ENCODE measurements around the gene TACR1.
"Not testable (repeated sequence)": the region's sequence is repeated elsewhere in the genome, so short reads cannot be mapped to it uniquely, and the experiment has no call there.

The TACR1 gene

DNA sequence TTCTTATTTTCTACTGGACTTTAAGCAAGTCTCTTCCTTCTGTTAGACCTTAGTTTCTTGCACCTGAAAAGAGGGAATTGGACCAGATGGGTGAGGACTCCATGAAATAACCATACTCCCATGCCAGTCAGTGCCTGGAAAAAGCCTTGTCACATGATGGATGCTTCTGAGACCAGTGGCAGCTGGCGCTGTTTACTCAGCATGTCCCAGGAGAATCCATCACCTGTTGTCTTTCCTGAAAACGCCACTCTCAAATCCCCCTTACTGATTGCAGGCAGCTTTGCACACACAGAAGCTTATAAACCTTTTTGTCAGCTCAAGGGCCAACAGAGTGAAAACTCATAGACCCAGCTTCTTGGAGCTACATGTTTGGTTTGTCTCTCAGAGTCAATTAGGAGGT is 123.2 kb downstream of the TACR1 start:
- no peak for DNase-seq

DNA sequence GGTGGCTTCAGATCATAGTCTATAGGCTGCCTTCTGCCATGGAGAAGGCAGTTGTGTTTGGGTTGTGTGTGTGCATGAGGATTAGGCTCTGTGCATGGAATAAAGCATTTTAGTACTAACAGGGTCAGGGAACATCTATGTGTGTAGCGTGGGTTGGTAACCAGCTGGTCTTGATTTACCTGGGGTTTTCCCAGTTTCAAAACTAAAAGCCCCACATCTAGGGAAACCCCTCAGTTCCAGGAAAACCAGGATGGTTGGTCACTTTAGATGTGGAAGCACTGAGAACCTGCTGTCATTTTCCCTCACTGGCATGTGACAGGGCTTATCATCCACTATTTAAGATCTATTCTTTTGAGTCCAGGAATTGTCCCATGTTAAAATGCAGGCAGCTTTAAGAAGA is 124.6 kb downstream of the TACR1 start:
- no peak for DNase-seq

DNA sequence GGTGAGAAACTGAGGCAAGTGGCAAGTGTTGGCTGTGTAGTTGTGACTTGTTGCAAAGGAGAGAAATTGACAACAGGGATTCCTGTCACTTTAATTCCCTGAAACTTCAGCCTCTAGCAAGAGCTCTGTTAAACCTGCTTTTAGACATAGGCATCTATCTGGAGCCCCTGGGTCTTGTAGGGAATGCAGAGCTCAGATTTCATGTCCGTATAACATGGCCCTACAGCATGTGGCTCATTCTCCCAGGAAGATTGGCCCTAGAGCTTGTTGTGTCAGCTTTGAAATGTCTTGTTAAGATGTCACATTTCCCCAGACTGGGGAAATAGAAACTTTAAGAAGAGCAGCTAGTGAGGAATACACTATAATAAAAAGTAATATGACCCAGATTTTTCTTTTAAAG is 125.1 kb downstream of the TACR1 start:
- DNase-seq, result no peak

DNA sequence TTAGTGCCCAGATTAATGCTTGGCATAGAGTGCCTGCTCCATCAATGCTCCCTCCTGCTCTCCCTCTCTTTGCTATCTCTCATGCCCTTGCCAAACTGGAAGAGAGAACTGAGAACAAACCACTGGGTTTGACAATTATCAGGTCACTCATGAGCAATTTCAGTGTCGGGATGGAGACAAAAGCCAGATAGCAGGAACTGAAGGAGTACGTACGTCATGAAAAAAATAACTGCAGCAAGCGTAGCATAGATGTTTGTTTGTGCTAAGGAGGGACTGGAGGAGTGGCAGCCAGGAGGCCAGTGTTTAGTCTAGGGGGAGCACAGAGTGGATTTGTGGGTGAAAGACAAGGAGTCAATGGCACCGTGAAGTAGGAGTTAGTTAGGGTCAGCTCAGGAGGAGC is 127.6 kb downstream of the TACR1 start:
- no peak for DNase-seq

DNA sequence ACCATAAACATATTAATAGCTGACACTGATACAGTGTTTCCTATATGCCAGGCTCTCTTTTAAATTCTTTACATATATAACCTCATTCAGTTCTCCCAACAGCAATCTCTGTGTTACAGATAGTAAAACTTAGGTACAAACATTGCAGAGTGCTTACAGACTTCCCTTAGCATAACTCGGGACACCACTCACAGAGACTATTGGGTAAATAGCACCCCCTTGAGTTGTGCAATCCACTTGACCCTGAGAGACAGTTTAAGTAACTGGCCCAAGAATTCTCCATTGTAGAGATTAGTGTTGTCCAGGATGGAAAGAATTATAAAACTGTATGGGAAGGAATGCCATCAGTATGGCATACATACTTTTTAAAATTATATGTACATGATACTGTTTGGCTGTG is 130.8 kb downstream of the TACR1 start:
- no peak for DNase-seq

DNA sequence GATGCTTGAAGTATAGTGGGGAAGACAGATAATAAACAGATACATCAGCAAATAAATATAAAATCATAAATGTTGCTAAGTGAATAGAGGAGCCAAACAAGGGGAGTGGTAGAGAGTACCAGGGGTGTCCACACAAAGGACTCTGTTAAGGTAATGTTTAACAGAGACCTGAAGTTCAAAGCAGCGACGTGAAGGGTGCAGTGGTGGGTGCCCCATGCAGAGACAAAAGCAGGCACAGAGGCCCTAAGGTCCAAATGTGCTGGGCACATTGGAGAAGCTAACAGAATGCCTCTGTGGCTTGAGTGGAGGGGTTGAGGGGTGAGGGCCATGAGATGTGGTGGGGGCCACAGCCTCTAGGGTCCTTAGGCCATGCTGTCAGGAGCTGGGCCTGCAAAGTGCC is 131.8 kb downstream of the TACR1 start:
- DNase-seq, result no peak

DNA sequence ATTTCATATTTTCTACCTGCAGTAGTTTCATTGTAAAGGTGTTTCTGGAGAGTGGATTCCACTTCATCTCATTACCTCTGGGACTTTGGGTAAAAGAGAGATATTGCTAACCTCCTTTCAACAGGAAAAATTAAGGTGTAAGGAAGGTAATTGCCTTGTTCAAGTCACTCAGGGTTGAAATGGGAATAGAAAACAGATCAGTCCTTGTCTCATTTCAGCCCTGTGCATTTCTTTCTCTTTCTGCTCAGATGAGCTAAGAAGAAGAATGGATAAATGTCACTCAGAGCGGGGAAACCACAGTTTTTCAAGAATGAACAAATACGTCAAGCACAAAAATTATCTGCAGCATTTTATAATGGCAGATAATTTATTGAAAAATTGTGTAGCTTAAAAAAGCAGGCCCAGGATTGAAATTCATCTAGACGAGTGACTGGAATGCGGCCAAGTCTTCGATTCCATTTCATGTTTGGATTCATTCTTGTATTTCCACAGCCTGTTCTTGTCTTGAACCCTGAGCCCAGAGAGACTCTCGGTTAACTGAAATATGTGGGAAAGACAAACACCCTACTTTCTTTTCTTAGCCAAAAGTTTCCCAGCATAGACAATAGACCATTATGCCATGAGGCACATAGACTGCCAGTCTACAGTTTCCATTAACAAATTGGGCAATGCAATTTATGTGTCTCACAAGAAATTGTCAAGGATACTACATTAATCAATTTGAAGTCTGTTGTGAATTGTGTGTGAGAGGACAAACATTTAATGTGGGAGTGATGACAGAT is 133.0 kb downstream of the TACR1 start:
- no peak for DNase-seq

DNA sequence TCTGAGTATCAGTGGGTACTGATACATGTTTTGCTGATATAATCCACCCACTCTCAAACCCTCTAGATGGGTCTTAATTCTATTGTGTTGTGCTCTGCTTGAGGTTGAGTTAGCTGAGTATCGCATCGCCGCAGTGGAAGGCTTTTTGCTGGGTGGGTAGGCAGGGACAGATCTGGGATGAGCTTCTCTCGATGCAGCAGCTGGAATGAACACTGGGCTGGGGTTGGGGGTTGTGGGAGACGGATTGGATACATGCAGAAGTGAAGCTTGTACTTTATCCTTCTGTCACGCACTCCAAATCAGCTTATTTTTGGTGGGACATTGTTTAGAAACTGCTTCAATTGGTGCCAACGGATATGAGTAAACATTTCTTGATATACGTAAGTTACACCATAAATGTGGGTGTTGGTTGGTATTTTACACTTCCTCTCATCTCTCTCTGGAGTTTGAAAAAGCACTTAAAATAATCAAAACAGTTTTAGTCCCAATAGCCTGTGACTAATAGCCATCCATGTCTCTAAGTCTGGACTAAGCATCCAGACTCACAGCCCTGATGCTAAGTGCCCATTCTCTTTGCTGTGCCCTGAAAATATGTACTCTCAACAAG is 133.8 kb downstream of the TACR1 start:
- DNase-seq, result no peak

DNA sequence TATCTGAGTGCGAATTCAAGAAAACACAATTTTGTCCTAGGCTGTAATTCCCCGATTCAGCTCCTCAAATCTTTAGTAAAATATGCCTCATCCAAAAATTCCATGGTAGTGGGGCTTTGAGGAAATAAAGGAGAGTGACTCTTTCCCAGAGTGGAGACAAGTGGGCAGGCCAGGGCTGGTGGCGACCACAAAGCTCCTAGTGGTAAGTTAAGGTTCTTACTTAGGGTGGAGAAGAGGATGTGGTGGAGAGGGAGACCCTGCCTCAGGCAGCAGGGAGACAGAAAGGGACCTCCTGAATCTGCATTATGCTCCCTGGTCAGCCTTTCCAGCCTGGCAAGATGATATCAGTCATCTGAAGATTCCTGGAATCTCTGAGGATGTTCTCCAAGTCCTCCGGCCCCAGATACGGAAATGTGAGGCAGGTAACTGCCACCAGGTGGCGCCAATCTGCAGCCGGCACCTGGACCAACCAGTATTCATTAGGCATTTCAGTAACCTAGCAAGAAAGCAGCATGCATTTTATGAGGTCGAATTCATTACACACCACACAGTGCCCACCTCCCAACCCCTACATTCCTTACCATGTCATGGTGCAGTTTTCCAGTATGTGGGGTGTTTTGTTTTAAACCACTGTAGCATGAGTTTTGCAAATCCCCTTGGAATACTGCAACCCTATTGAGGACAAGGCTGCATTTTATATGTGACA is 134.5 kb downstream of the TACR1 start:
- DNase-seq, result peak; percentile 44

DNA sequence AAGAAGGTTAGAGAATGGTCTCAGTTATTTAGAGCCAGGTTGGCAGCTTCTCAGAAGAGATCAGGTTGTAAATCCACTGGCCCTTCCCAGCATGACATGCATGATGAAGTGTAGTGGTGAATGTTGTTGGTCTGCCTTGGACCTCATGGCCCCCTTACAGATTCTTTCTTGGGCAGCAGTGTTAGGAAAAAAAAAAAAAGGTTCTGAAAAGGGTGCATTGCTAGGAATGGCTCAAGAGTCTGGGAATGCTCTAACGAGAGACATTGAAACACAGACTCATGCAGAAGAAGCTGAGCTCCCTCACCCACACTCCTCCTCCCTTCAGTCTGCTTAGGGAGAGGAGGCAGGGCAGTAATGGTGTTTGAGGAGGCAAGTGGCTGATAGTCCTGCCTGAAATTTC is 135.4 kb downstream of the TACR1 start:
- no peak for DNase-seq

DNA sequence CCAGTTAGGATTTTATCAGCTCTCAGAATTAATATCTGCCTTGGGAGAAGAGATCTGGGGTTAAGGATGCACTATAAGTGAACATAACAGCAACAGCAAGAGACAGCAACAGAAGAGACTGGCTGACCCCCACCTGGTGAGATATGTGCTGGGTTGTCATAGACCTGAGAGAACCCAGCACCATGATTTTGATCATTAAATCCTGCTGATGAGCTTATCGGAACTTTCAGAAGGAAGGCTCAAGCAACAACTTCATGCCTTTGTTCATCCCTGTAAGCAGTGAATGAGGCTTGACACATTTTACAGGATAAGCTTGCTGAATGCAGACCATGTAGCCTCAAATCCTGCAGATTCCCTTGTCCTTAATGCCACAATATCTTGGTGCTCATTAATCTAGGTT is 140.9 kb downstream of the TACR1 start:
- DNase-seq, result no peak

DNA sequence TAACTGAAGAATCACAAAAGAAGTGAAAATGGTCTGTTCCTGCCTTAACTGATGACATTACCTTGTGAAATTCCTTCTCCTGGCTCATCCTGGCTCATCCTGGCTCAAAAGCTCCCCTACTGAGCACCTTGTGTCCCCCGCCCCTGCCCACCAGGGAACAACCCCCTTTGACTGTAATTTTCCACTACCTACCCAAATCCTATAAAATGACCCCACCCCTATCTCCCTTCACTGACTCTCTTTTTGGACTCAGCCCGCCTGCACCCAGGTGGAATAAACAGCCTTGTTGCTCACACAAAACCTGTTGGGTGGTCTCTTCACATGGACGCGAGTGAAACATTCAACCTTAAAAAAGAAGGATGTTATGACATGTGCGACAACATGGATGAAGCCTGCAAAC is 142.2 kb downstream of the TACR1 start:
- DNase-seq, result not testable (repeated sequence)

DNA sequence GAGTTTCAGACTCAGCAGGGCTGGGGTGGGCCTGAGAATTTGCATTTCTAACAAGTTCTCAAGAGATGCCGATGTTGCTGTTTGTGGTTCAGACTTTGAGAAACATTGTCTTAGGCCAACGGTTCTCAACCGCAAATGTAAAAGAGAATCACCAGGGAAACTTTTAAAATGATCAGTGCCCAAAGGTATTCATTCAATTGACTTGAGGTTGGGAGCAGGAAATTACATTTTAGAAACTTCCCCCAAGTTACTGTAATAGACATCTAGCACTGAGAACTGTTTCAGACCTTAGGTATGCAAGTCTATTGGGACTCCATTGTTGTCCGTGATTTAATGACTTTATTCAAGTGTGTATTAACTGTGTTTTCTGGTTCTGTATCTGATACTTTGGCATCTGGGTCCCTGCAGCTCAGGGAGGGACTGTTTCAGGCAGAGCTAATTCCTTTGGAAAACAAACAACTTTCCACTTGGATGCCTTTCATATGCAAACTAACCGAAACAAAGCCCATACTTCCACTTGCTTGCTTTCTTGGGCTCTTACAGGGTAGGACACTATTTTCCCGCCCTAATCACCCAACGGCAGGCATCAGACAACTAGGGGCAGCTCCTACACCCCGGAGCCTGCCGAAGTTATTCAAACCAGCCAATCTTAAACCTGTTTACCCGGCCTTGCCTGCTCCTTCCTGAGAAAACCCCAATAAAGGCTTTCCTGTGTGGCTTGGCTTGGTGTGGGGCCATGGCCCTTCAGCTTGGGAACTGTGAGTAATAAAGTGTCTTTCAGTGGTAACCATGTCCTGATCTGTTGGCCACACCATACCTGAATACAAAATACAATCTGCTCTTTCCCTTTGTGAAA is 143.3 kb downstream of the TACR1 start:
- DNase-seq, result peak; percentile 78

DNA sequence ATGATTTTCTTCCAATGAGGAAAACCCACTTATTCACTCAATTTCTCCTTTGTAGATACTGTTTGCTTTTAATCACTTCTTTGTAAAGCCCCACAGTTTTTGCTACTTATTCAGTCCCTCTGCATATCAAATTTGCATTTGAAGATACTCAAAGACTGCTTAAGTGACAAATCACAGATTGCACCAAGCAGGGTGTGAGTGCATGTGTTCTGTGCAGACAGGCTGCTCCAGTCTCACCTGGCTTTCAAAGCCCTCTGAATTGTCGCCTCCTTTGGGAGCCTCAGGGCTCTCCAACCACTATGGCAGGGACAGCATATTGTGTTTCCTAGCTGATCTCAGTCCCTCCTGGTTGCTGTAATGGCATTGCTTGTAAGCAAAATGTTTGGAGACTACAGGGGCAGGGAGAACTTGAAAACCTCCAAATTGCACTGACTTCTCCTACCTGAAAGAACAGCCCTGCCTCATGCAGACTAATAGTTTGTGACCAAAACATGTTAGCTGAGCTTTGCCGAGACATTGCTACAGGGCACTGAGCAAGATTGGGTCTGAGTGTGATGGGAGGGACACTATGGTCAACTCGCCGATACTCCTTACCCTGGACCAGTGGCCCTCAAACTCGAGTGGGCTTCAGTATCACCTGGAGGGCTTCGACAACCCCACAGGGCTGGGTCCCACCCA is 144.0 kb downstream of the TACR1 start:
- DNase-seq, result no peak

DNA sequence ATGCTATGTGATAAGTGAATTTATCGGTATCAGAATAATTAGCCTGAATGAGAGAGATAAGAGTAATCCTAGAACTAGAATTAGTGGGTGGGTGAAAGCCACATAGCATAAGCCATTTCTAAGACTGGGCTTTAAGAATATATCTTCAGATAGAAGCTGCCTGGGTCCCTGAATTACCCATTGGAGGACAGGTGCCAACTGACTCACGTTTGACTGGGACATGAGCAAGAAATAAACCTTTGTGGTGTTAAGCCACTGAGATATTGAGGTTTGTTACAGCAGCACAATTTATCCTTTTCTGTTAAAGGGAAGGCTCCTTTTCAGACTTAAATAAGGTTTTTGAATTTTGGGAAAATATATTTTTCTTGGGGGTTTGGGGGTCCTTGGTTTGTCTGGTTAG is 145.0 kb downstream of the TACR1 start:
- no peak for DNase-seq

DNA sequence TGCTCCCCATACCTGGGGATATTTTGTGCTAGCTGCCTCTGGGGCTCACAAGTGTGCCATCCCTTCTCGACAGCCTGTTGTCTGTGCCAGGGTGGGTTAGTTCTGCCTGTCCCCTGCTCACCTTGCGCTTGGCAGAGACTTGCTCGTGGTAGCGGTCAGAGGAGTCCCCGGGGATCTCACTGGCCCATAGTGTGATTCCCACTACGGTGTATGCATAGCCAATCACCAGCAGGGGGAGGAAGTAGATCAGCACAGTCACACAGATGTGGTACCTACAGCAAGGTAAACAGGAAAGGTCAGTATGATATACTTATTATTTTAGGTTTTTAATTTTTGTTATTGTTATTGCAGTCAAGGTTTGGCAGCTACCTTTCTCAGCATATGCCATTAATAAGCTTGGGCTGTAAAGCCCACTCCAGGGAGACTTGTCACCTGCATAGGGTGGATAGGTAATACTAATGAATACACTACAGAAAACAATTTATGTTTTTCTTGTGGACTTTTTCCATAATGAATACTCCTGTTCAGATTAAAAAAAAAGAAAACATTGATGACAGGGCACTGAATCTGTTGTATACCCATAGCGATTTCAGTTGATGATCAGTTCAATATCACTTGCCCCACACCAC is 145.7 kb downstream of the TACR1 start:
- peak; percentile 18 for DNase-seq

DNA sequence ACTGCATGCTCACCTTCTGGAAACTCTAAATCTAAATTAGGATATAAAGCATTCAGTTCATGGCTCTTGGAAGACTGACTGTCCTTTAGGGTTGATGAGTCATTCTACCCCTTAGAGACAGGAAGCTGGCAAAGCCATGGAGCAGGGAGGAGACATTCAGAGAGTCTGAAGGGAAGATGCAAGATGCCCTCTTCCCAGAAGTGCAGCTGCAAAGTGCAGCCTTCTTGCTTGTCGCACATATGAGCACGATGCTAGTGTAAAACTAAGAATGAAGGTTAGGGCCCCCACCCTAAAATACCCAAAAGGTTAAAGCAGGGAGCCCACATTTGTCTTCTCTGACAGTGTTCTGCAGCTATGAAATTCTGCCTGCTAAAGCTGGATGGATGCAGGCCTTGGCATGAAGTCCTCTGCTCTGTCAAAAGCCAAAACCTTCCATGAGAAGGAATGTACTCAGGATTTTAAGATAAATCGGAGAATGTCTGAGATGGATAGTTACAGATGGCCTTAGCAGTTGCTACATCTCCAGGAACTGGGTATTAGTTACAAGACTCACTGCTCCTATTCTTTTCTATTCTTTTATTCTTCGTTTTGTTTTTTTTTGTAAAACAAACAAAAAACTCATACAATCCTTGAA is 151.2 kb downstream of the TACR1 start:
- peak; percentile 73 for DNase-seq

DNA sequence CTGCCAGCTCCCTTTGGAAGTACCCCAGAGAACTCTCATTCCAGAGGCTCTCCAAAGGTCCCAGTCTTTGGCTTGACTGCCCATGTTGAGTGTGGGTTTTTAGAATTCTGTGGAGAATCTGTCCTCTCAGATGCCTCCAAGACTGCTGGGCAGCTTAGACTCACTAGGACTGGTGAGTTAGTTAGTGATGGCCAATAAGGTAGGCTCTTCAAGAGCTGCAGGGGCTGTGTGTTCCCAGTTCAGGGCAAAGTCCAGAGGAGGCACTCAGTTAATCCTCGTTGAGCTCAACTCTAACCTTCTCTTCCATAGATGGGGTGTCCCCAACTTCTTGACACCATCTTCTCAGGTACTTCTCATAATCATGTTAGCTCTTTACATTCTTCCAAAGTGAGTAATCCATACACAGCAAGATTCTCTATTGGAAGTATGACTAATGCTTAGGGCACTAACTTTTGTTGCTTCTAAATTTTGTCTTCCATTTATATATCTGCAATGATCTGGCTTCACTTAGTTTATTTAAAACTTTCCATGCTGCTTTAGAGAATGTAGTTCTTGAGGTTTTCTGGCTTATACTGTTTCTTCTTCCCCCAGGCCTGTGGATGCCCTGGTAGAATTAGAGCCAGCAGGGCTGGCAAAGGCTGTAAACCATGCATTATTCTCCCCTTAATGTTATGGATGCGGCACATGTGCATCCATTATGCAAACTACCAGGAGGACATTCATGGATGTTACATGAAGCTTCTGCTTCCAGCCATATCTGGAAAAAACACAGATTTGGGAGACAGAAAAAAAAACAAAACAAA is 151.9 kb downstream of the TACR1 start:
- DNase-seq, result peak; percentile 76

DNA sequence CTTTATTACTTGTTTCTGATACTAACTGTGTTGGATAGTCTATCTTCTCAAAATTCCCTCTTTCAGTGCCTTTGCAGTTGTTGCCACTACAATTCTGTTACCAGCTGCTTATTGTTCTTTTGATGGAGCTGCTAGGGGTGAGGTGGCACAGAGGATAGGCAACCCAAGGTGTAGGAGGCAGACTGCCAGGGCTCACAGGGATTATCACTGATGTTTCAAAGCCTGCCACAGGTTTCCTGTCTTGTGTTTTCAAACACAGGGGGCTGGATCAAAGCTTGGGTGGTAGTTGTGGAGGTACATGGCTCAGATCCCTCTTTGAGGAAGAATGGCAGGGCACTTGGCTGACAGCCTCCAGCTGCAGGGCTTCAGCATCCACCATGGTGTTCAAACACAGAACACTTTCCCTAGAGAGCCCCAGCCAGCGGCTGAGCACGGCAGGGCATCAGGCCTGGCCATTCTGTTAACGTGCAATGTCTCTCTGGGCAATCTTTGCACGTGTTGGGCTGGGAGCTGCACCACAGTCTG is 153.7 kb downstream of the TACR1 start:
- no peak for DNase-seq

DNA sequence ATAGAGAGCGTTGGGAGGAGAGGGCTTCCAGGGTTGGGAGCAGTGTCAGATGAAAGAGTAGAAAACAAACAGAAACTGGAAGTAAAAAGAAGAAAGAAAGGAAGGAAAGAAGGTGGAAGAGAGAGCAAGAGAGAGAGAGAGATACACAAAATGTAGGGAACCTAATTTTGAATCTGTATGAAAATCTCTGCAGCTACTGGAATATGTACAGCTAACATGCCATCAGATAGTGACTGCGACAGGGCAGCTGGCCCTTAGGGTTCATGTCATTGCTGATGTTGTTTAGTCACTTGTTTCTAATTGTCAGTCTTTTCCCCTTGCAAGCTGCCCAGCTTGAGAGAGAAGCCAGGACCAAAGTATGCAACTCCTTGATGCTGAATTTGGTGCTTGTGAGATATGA is 155.0 kb downstream of the TACR1 start:
- DNase-seq, result no peak

DNA sequence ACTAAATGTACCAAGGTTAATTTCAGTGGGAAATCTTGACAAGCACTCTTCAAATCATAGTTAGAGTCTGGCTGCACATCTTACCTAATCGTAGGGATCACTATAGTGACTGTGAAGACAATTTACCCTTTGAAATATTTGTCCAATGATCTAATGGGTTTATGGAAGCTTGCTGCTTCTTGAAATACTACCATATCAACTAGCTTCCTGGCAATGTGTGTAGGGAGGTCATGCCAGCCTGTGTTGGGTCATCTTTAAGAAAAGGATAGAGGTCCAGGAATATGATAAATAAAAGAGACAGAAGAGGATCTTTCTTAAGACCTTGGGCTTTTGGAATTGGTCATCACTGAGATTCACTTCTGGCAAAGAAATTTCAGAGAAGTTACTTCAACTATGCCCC is 156.5 kb downstream of the TACR1 start:
- no peak for DNase-seq

Measured in fibroblast of skin of right quadriceps (primary cell).